Measurements from ENCODE around the gene RRP15. TPM values are rescaled to one million over a fixed set of nuclear protein-coding genes. Genes with fewer than 3 reads are reported as not detected.

RRP15 gene
- total and polyA plus RNA-seq, 9 of the 15 experiments (the other 6 are each of a cell fraction or from before 2014, with no cell fraction given) = 9.5 to 58.1 (median 29.3) TPM

- TF ChIP-seq MLX (CRISPR knock-in tag; conservative IDR thresholded peaks at IDR 0.05) (no peak), ELF1 (tag; IDR thresholded peaks at IDR 0.05) (no peak), TAL1 (IDR thresholded peaks at IDR 0.05) (peak; percentile 44), MAFG (tag; conservative IDR thresholded peaks at IDR 0.05) (peak; percentile 68), DDX20 (tag; IDR thresholded peaks at IDR 0.05; ENCODE audit: low read depth) (no peak), ZNF407 (IDR thresholded peaks at IDR 0.05; ENCODE audit: low read depth) (no peak), HLTF (IDR thresholded peaks at IDR 0.05) (no peak), ZNF445 (CRISPR knock-in tag; IDR thresholded peaks at IDR 0.05; ENCODE audit: low read depth) (no peak), ZNF609 (CRISPR knock-in tag; IDR thresholded peaks at IDR 0.05; ENCODE audit: borderline replicate concordance) (no peak), ZNF76 (CRISPR knock-in tag; IDR thresholded peaks at IDR 0.05; ENCODE audit: borderline replicate concordance) (no peak)
Measured at GRCh38 chr1:218317061-218317460, 32.0 kb downstream of the RRP15 start (continued).

Measured in K562 (cell line).